K562 (cell line): Measurements from ENCODE around the gene RBM20. TPM values are rescaled to one million over a fixed set of nuclear protein-coding genes. Genes with fewer than 3 reads are reported as not detected.

Experiments used
- ATAC-seq: fragments of 200-7000 bp; cut with Tn5 transposase; 3 replicates; pipeline ENCODE4 v1.9.1; 2020; ENCODE audit warnings: moderate library complexity
- BruUV-seq: library from RNA; stranded (reverse); fragments of 400-500 nt; replicated peaks from 2 replicates; lab custom pipeline; 2021; lab: Mats Ljungman, UMichigan
- CTCF ChIA-PET: fragments of 300-600 bp; formaldehyde crosslinking; extraction: SDS; loops from one replicate; lab custom pipeline; 2021; ENCODE audit warnings: low intra/inter-chr PET ratio; lab: Yijun Ruan, JAX
- POLR2A ChIA-PET: fragments of 300-600, 350-650 bp; sonication (Branson Sonifier 250); formaldehyde crosslinking; extraction: SDS; loops from one replicate; lab custom pipeline; 2021; ENCODE audit warnings: antibody characterized with exemption, inconsistent platforms; lab: Yijun Ruan, JAX
- DNase-seq, 4 experiments: peaks; one replicate each; pipeline versions ENCODE4 v3.0.0 to v3.0.0-alpha.2; 2011 to 2018; ENCODE audit warnings: low spot score in 3 of 4, mixed read lengths in 3 of 4; ENCODE audit errors: extremely low read depth in 1 of 4
- FAIRE-seq: peaks from 2 replicates; lab custom pipeline; 2011; peaks lifted over from hg19 to GRCh38; lab: Jason Lieb, UNC
- H2AFZ ChIP-seq: 2 replicates; pipeline ENCODE4 v1.6.0; 2011; ENCODE audit warnings: low read depth, low read length, control low read depth, inconsistent platforms
- H3K27ac ChIP-seq: fragments of 200-600 bp; 3 replicates; pipeline ENCODE4 v1.8.0; 2011; ENCODE audit warnings: low read depth, mild to moderate bottlenecking, control low read depth, inconsistent platforms, low read length, moderate library complexity, mixed read lengths; ENCODE audit errors: extremely low read depth
- H3K27me3 ChIP-seq, 2 experiments: fragments of 300-600 bp in 1 of 2; 2 replicates in 1 of 2; 3 replicates in 1 of 2; pipeline versions ENCODE4 v1.6.0 to v1.8.0; 2011; ENCODE audit warnings: inconsistent platforms in 2 of 2, low read length in 2 of 2, mild to moderate bottlenecking in 1 of 2, mixed read lengths in 1 of 2, moderate library complexity in 1 of 2; ENCODE audit not compliant: control insufficient read depth in 2 of 2, insufficient read depth in 2 of 2
- H3K36me3 ChIP-seq: fragments of 300-600 bp; 3 replicates; pipeline ENCODE4 v1.8.0; 2011; ENCODE audit warnings: mild to moderate bottlenecking, low read length, inconsistent platforms; ENCODE audit not compliant: control insufficient read depth, insufficient read depth
- H3K4me1 ChIP-seq, 2 experiments: fragments of 200-600 bp in 1 of 2; replicated peaks in 1 of 2; 2 replicates in 1 of 2; 3 replicates in 1 of 2; pipeline versions ENCODE4 v1.5.1 to v1.8.0; 2011; ENCODE audit warnings: inconsistent platforms in 2 of 2, low read length in 2 of 2, mild to moderate bottlenecking in 1 of 2, mixed read lengths in 1 of 2, moderate library complexity in 1 of 2; ENCODE audit not compliant: control insufficient read depth in 2 of 2, insufficient read depth in 2 of 2
- H3K4me2 ChIP-seq: 2 replicates; pipeline ENCODE4 v1.6.1; 2011; ENCODE audit warnings: low read length, control low read depth, inconsistent platforms, mixed read lengths; ENCODE audit not compliant: insufficient read depth
- H3K4me3 ChIP-seq: fragments of 200-600 bp; sonication (generic), shearing (Covaris generic); 2 replicates; pipeline ENCODE4 v1.5.1; 2016; ENCODE audit warnings: control low read depth, inconsistent platforms
- H3K79me2 ChIP-seq: fragments of 200-600 bp; 3 replicates; pipeline ENCODE4 v1.8.0; 2011; ENCODE audit warnings: low read length, inconsistent platforms; ENCODE audit not compliant: control insufficient read depth, insufficient read depth
- H3K9ac ChIP-seq, 2 experiments: 2 replicates each; pipeline versions ENCODE4 v1.6.0 to v1.6.1; 2011; ENCODE audit warnings: low read depth in 2 of 2, low read length in 2 of 2, control low read depth in 1 of 2, inconsistent platforms in 1 of 2, mild to moderate bottlenecking in 1 of 2, mixed read lengths in 1 of 2; ENCODE audit not compliant: insufficient read depth in 1 of 2
- H3K9me1 ChIP-seq: one replicate; pipeline ENCODE4 v1.6.0; 2011; ENCODE audit warnings: inconsistent platforms, mild to moderate bottlenecking, low read length, moderate library complexity; ENCODE audit not compliant: control insufficient read depth, insufficient read depth
- H3K9me3 ChIP-seq: replicated peaks from 2 replicates; pipeline ENCODE4 v1.5.1; 2011; ENCODE audit warnings: low read depth, low read length, inconsistent platforms; ENCODE audit not compliant: control insufficient read depth, insufficient read depth
- H4K20me1 ChIP-seq: replicated peaks from 2 replicates; pipeline ENCODE4 v1.6.1; 2011; ENCODE audit warnings: low read length, inconsistent platforms, mixed read lengths; ENCODE audit not compliant: control insufficient read depth, insufficient read depth
- BCL6 ChIP-seq: fragments of 250-450 bp; sonication (Bioruptor Pico); IDR thresholded peaks from 2 replicates; pipeline ENCODE4 v1.4.0; 2020
- BRF1 ChIP-seq: IDR thresholded peaks from 3 replicates; pipeline ENCODE4 v1.6.1; 2011; ENCODE audit warnings: borderline replicate concordance, mild to moderate bottlenecking; ENCODE audit not compliant: insufficient read length; ENCODE audit errors: extremely low read depth
- MCM3 ChIP-seq: fragments of 450-650 bp; IDR thresholded peaks from 2 replicates; pipeline ENCODE4 v1.6.1; 2016
- NELFE ChIP-seq: IDR thresholded peaks from 2 replicates; pipeline ENCODE4 v1.6.1; 2011; ENCODE audit warnings: mild to moderate bottlenecking; ENCODE audit not compliant: insufficient read depth, insufficient read length
- PHB2 ChIP-seq: fragments of 450-650 bp; IDR thresholded peaks from 2 replicates; pipeline ENCODE4 v1.6.1; 2017; ENCODE audit warnings: low read depth
- RNF2 ChIP-seq: sonication (generic); IDR thresholded peaks from 2 replicates; pipeline ENCODE4 v1.6.1; 2016
- SRSF3 ChIP-seq: fragments of 200-400 bp; formaldehyde crosslinking; IDR thresholded peaks from 2 replicates; pipeline ENCODE4 v1.6.1; 2016; ENCODE audit warnings: mild to moderate bottlenecking, low read length, moderate library complexity; ENCODE audit not compliant: insufficient read depth
- TARDBP ChIP-seq: fragments of 450-650 bp; IDR thresholded peaks from 2 replicates; pipeline ENCODE4 v1.6.1; 2016
- U2AF2 ChIP-seq: fragments of 200-400 bp; formaldehyde crosslinking; optimal IDR thresholded peaks from 2 replicates; pipeline ENCODE3; 2017; ENCODE audit warnings: low read depth, mild to moderate bottlenecking, low read length
- XRCC3 ChIP-seq: fragments of 450-650 bp; IDR thresholded peaks from 2 replicates; pipeline ENCODE4 v1.6.1; 2017; ENCODE audit warnings: mild to moderate bottlenecking, moderate library complexity
- ZNF146 ChIP-seq: IDR thresholded peaks from one replicate; pipeline ENCODE4 v1.6.1; 2018; ENCODE audit warnings: missing compliant biosample characterization; ENCODE audit not compliant: unreplicated experiment
- WGBS: fragments of 100-300 bp; shearing (Covaris generic); methylation state at CpG from one replicate; pipeline ENCODE4 v1.1.6; 2016; ENCODE audit warnings: low coverage, mixed read lengths; ENCODE audit not compliant: insufficient coverage; ENCODE audit errors: missing lambda C conversion rate; 5-methylcytosine and 5-hydroxymethylcytosine counted together
- in situ Hi-C: fragments of 300-500 bp; cut with MboI; formaldehyde crosslinking; loops from 4 replicates; pipeline ENCODE4 v1.15.0; 2018; ENCODE audit warnings: inconsistent platforms, mixed read lengths
- intact Hi-C: fragments of 100-400 bp; cut with micrococcal nuclease; formaldehyde crosslinking; loops from 2 replicates; pipeline ENCODE4 v1.14.2; 2022
- polyA plus RNA-seq, 8 experiments: library from polyadenylated mRNA; depleted of rRNA in 4 of 8; stranded (reverse) in 5 of 8; unstranded in 3 of 8; fragments of >200 nt; fragmentation: Nextera tagmentation in 2 of 8; fragmentation: Illumina TruSeq in 1 of 8; extraction: Ambion mirVana in 2 of 8; extraction: Trizol in 1 of 8; gene quantifications; 2 replicates each; pipeline versions ENCODE4 v1.2.1 to v1.2.3, GENCODE V29; 2011 to 2014; ENCODE audit warnings: inconsistent platforms in 1 of 8, missing spikeins in 1 of 8
- total RNA-seq, 7 experiments: library from RNA; depleted of rRNA in 6 of 7; stranded (reverse); fragments of >200 nt in 6 of 7; fragmentation: Illumina TruSeq in 2 of 7; extraction: Trizol in 2 of 7; gene quantifications; 2 replicates each; pipeline versions ENCODE4 v1.2.1 to v1.2.3, GENCODE V29; 2011 to 2021; ENCODE audit warnings: low replicate concordance in 1 of 7
- TF ChIP-seq, protein P1 (sequence below): fragments of 450-650 bp; formaldehyde crosslinking; IDR thresholded peaks from 2 replicates; pipeline ENCODE4 v1.4.0; 2022; ENCODE audit warnings: mild to moderate bottlenecking, moderate library complexity
- TF ChIP-seq, protein P2 (sequence below): fragments of 200-800 bp; sonication (Bioruptor generic); IDR thresholded peaks from 2 replicates; pipeline ENCODE4 v1.6.1; 2016; ENCODE audit warnings: missing genetic modification characterization, missing compliant biosample characterization

The RBM20 gene
- total and polyA plus RNA-seq, 9 of the 15 experiments (the other 6 are each of a cell fraction or from before 2014, with no cell fraction given): 0.63 to 5.7 (median 3.2) TPM

DNA sequence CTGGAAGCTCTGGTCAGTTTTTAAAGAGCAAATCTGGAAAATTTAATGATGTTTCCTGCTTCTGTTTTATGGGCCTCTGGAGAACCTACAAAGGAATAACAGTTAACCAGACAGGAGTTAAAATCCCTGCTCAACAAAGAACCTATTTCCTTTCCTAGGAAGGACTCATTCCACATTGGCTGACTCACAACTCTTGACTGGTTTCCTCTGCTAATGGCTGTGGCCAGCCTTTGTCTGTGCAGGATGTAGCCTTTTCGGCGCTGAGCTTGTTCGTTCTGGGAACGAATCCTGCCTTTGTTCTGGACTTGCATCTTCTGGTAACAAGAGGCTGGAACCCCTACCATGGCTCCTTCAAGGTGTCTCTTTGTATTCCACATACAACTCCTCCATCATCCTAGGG lies 114.8 kb downstream of the RBM20 start:
- H3K4me1 ChIP-seq: peaks cover 0 to 2% of the 10 kb centered on the region in 2 experiments; a peak in 1 of 5 replicates
- no peak overlapping the region for H3K9ac ChIP-seq
- intact Hi-C loops (no loop called here), in situ Hi-C loops (no loop called here)
- no peak for FAIRE-seq
- no peak overlapping the region for H3K4me3 ChIP-seq
- no peak overlapping the region for H3K4me2 ChIP-seq
- no peak overlapping the region for H2AFZ ChIP-seq
- ATAC-seq: no peak
- TF ChIP-seq U2AF2 (no peak), RNF2 (no peak)
- TF ChIP-seq, protein P1, sequence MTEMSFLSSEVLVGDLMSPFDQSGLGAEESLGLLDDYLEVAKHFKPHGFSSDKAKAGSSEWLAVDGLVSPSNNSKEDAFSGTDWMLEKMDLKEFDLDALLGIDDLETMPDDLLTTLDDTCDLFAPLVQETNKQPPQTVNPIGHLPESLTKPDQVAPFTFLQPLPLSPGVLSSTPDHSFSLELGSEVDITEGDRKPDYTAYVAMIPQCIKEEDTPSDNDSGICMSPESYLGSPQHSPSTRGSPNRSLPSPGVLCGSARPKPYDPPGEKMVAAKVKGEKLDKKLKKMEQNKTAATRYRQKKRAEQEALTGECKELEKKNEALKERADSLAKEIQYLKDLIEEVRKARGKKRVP (CRISPR knock-in tag): no peak
- DNase-seq: no peak
- no peaks in the 10 kb centered on the region for H3K36me3 ChIP-seq
- WGBS: 64% methylated on average over 3 of the region's 4 CpGs
- no peaks in the 10 kb centered on the region for H3K9me1 ChIP-seq
- no peaks in the 10 kb centered on the region for H4K20me1 ChIP-seq
- BruUV-seq: no TSS peak
- no peak overlapping the region for H3K27ac ChIP-seq
- no peaks in the 10 kb centered on the region for H3K27me3 ChIP-seq
- H3K79me2 ChIP-seq: no peaks in the 10 kb centered on the region; the same call in 2 of the 3 replicates
- POLR2A ChIA-PET: no interaction called here
- CTCF ChIA-PET: no interaction called here
- no peaks in the 10 kb centered on the region for H3K9me3 ChIP-seq

DNA sequence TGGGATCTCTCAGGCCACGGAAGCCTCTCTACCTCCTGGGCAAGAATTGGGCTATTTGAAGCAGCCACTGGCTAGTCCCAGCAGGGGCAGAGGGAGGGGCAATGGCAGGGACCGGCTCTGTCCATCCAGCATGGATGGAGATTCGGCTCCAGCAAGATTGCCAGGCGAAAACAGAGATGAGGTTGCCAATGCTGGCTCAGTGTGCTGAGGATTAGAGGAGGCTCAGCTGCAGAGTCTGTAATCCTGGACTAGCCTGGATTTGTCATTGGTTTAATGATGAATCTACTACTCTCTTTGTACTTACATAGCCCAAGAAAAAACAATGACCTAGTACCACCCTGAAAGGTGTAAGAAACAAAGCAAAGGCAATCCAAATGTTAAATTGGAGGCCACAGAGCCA lies 115.4 kb downstream of the RBM20 start:
- CTCF ChIA-PET: no interaction called here
- H3K4me2 ChIP-seq: no peak overlapping the region
- BruUV-seq: no TSS peak
- TF ChIP-seq NELFE (no peak), TARDBP (no peak), BRF1 (no peak), ZNF146 (CRISPR knock-in tag) (no peak), BCL6 (no peak), PHB2 (no peak), MCM3 (no peak), XRCC3 (no peak), SRSF3 (no peak)
- TF ChIP-seq, protein P2, sequence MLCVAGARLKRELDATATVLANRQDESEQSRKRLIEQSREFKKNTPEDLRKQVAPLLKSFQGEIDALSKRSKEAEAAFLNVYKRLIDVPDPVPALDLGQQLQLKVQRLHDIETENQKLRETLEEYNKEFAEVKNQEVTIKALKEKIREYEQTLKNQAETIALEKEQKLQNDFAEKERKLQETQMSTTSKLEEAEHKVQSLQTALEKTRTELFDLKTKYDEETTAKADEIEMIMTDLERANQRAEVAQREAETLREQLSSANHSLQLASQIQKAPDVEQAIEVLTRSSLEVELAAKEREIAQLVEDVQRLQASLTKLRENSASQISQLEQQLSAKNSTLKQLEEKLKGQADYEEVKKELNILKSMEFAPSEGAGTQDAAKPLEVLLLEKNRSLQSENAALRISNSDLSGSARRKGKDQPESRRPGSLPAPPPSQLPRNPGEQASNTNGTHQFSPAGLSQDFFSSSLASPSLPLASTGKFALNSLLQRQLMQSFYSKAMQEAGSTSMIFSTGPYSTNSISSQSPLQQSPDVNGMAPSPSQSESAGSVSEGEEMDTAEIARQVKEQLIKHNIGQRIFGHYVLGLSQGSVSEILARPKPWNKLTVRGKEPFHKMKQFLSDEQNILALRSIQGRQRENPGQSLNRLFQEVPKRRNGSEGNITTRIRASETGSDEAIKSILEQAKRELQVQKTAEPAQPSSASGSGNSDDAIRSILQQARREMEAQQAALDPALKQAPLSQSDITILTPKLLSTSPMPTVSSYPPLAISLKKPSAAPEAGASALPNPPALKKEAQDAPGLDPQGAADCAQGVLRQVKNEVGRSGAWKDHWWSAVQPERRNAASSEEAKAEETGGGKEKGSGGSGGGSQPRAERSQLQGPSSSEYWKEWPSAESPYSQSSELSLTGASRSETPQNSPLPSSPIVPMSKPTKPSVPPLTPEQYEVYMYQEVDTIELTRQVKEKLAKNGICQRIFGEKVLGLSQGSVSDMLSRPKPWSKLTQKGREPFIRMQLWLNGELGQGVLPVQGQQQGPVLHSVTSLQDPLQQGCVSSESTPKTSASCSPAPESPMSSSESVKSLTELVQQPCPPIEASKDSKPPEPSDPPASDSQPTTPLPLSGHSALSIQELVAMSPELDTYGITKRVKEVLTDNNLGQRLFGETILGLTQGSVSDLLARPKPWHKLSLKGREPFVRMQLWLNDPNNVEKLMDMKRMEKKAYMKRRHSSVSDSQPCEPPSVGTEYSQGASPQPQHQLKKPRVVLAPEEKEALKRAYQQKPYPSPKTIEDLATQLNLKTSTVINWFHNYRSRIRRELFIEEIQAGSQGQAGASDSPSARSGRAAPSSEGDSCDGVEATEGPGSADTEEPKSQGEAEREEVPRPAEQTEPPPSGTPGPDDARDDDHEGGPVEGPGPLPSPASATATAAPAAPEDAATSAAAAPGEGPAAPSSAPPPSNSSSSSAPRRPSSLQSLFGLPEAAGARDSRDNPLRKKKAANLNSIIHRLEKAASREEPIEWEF: no peak

More for the DNA sequence above, 115.4 kb downstream of the RBM20 start:
- Histone ChIP-seq H3K27me3 (no peaks in the 10 kb centered on the region), H3K9ac (no peak overlapping the region), H3K4me3 (no peak overlapping the region), H4K20me1 (no peaks in the 10 kb centered on the region), H3K79me2 (peaks cover 3% of the 10 kb centered on the region; the same call in 1 of the 3 replicates), H3K4me1 (peaks cover 3 to 8% of the 10 kb centered on the region in 2 experiments; a peak in 3 of 5 replicates), H3K36me3 (no peaks in the 10 kb centered on the region), H3K9me1 (no peaks in the 10 kb centered on the region), H3K9me3 (no peaks in the 10 kb centered on the region), H3K27ac (no peak overlapping the region), H2AFZ (no peak overlapping the region)
- intact Hi-C loops (no loop called here), in situ Hi-C loops (no loop called here)
- no peak for ATAC-seq
- 66% methylated on average over 4 of the region's 4 CpGs for WGBS
- DNase-seq: no peak
- FAIRE-seq: no peak
- POLR2A ChIA-PET: no interaction called here
